Brain microvascular endothelial cell (primary cell): Measurements from ENCODE around the gene NSUN7.

Experiments used
- DNase-seq: peaks from one replicate; pipeline ENCODE4 v3.0.0-alpha.2; 2020
- H3K27ac ChIP-seq: fragments of 250-450 bp; sonication (Bioruptor Pico); 2 replicates; pipeline ENCODE4 v1.5.1; 2020; ENCODE audit warnings: mild to moderate bottlenecking, moderate library complexity
- H3K27me3 ChIP-seq: fragments of 250-450 bp; sonication (Bioruptor Pico); replicated peaks from 2 replicates; pipeline ENCODE4 v1.5.1; 2020; ENCODE audit warnings: mild to moderate bottlenecking
- H3K36me3 ChIP-seq: fragments of 250-450 bp; sonication (Bioruptor Pico); replicated peaks from 2 replicates; pipeline ENCODE4 v1.5.1; 2020; ENCODE audit warnings: mild to moderate bottlenecking
- H3K4me3 ChIP-seq: 2 replicates; pipeline ENCODE4 v1.5.1; 2011; ENCODE audit warnings: low read depth, mild to moderate bottlenecking, control low read depth, low read length, moderate library complexity
- in situ Hi-C: cut with HindIII; loops from 2 replicates; pipeline ENCODE4 v1.10.0; 2017; ENCODE audit warnings: low sequenced_read_pairs, low pct_ligation_motif_present
- TF ChIP-seq, protein P1 (sequence below): IDR thresholded peaks from 2 replicates; pipeline ENCODE4 v1.5.1; 2011; ENCODE audit warnings: low read depth, mild to moderate bottlenecking, moderate library complexity, low read length, control low read depth, inconsistent platforms; ENCODE audit errors: missing control alignments

Gene NSUN7

DNA sequence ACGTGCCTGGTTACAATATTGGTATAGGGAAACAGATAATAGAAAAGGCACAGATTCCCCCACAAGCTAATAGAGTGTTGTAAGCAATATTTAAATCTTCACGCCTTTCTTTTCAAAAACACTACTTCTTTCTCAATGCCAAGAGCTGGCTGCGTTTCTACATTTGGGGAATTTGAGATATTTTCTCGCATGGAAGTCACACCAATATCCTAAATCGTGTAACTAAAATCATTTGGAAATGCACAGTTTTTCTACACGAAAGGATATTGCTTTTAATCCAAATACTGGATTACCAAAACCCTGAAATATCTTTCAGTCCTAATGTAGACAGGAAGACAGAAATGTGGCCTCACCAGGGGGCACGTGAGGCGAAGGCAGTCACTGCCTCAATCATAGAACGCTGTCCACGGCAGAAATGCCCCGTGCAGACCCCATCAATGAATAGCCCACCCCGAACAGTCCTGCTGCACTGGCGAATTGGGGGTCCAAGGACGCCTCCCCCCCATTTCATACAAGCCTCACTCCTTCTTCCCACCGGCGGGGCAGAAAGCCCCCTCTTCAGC lies 106.6 kb downstream of the NSUN7 start:
- no peak for DNase-seq
- in situ Hi-C loops, result no loop called here
- Histone ChIP-seq H3K27ac (no peak overlapping the region), H3K27me3 (no peaks in the 10 kb centered on the region), H3K36me3 (peaks cover 28% of the 10 kb centered on the region), H3K4me3 (peak overlapping the region; percentile 38)
- TF ChIP-seq, protein P1, sequence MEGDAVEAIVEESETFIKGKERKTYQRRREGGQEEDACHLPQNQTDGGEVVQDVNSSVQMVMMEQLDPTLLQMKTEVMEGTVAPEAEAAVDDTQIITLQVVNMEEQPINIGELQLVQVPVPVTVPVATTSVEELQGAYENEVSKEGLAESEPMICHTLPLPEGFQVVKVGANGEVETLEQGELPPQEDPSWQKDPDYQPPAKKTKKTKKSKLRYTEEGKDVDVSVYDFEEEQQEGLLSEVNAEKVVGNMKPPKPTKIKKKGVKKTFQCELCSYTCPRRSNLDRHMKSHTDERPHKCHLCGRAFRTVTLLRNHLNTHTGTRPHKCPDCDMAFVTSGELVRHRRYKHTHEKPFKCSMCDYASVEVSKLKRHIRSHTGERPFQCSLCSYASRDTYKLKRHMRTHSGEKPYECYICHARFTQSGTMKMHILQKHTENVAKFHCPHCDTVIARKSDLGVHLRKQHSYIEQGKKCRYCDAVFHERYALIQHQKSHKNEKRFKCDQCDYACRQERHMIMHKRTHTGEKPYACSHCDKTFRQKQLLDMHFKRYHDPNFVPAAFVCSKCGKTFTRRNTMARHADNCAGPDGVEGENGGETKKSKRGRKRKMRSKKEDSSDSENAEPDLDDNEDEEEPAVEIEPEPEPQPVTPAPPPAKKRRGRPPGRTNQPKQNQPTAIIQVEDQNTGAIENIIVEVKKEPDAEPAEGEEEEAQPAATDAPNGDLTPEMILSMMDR, result no peak

DNA sequence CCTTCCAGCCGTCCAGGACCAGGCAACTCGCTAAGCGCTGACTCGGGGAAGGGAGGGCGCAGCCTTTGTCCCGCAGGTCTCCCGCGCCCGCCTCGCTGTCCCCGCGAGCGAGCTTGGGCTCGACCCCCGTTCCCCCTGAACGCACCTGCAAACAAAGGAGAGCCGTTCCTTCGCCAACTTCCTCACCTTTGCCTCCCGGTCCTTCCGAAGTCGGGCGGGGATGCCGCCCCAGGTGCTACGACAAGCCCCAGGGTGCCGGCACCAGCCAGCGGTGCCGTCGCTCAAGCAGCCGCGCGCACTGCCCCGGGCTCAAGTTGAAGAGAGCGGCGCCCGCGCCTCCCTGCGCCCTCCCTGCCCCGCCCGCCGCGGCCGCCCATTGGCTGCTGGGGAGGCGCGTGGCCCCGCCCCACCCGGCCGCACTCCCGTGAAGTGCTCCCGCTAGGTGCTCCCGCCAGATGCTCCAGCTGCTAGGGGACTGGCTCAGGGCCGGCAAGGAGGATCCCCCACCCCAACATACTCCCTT lies 107.1 kb downstream of the NSUN7 start:
- in situ Hi-C loops, result no loop called here
- TF ChIP-seq, protein P1, result no peak
- DNase-seq, result no peak
- H3K4me3 ChIP-seq, result peak overlapping the region; percentile 38
- H3K27me3 ChIP-seq, result no peaks in the 10 kb centered on the region
- no peak overlapping the region for H3K27ac ChIP-seq
- peaks cover 28% of the 10 kb centered on the region for H3K36me3 ChIP-seq

GRCh38 chr4:40857956-40858355 lies 108.2 kb downstream of the NSUN7 start:
- TF ChIP-seq, protein P1, result no peak
- DNase-seq, result no peak
- Histone ChIP-seq H3K27me3 (no peaks in the 10 kb centered on the region), H3K4me3 (no peak overlapping the region), H3K27ac (no peak overlapping the region), H3K36me3 (peaks cover 30% of the 10 kb centered on the region)
- in situ Hi-C loops, result no loop called here

DNA sequence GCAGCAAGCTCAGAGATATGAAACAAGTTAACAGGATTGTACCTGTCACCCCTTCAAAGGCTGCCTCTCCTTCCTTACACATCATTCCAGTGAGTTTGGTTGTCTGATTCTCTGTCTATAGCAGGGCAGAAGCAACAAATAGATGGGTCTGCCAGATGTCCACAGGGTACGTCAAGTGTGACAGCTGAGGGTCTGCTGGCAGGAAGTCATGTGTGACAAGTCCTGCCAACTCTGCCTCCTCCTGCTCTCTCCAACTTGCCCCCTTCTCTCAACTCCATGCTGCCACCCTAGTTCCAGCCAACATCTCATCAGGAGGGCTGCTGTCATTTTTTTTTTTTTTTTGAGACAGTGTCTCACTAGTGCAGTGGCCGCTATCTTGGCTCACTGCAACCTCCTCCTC lies 109.2 kb downstream of the NSUN7 start:
- Histone ChIP-seq H3K27ac (no peak overlapping the region), H3K4me3 (no peak overlapping the region), H3K36me3 (peaks cover 28% of the 10 kb centered on the region), H3K27me3 (no peaks in the 10 kb centered on the region)
- in situ Hi-C loops, result no loop called here
- DNase-seq, result no peak
- TF ChIP-seq, protein P1, result no peak
